Esophagus mucosa (tissue), 1 donor: ENCODE measurements around the gene SMARCC1. TPM values are rescaled to one million over a fixed set of nuclear protein-coding genes. Genes with fewer than 3 reads are reported as not detected.

Experiments
- ATAC-seq: fragments of 200-7000 bp; cut with Tn5 transposase; one replicate; pipeline ENCODE4 v1.9.1; 2020
- total RNA-seq: library from RNA; stranded (reverse); gene quantifications from one replicate; pipeline ENCODE4 v1.2.4, GENCODE V29; 2023
- donor health status: DM: yes; HTN: yes; CAD: no.

SMARCC1 gene
- total RNA-seq, 1 donor from 2014 or later: 51.2 TPM

DNA sequence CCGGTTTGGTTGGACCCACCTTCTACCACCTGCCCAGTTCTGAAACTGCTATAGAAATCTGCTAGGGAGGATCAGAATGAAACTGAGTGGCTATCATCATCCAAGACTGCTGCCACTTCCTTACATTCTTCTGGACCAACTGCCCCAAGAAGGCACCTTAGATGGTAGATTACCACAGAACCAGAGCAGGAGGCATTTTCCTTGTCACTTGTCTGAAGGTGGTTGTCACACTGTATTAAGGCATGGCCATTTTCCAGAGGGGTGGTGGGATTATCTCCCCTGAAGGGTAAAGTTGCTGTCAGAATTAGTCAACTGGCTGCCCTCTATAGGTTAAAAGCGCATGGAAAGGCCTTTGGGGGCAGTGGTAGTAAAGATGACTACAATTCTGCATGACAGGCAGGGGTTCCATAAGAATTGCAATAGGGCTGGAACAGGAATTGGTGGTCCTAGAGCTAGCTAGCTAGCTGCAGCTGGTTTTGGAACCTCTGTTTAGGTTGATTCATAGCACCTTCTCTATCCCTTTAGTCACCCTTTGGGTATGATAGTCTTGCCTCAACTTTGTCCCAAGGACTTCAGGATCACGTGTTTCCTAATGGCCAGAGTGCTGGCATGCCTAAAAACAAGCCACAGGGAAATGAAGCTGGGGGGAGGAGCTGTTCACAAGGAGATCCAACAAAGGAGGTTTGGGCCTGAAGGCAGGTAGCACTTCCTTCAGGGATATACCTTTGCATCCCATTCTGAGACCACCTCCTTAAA lies 198.2 kb downstream of the SMARCC1 start:
- no peak for ATAC-seq

DNA sequence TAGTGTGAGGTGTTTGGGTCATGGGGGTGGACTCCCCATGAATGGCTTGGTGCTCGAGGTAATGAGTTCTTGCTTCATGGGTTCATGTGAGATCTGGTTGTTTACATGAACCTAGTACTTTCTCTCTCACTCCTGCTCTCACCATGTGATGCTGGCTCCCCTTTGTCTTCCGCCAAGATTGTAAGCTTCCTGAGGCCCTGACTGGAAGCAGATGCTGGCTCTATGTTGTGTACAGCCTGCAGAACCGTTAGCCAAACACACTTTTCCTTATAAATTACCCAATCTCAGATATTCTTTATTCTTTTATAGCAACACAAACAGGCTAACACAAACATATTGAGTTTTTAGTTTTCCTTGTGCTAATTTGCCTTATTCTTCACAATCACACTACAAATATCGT lies 199.9 kb downstream of the SMARCC1 start:
- ATAC-seq: no peak

- no peak for ATAC-seq
Observed at GRCh38 chr3:47581422-47581821, 200.3 kb downstream of the SMARCC1 start.

GRCh38 chr3:47580481-47580880 lies 201.2 kb downstream of the SMARCC1 start:
- no peak for ATAC-seq

GRCh38 chr3:47579875-47580274 lies 201.8 kb downstream of the SMARCC1 start:
- no peak for ATAC-seq

DNA sequence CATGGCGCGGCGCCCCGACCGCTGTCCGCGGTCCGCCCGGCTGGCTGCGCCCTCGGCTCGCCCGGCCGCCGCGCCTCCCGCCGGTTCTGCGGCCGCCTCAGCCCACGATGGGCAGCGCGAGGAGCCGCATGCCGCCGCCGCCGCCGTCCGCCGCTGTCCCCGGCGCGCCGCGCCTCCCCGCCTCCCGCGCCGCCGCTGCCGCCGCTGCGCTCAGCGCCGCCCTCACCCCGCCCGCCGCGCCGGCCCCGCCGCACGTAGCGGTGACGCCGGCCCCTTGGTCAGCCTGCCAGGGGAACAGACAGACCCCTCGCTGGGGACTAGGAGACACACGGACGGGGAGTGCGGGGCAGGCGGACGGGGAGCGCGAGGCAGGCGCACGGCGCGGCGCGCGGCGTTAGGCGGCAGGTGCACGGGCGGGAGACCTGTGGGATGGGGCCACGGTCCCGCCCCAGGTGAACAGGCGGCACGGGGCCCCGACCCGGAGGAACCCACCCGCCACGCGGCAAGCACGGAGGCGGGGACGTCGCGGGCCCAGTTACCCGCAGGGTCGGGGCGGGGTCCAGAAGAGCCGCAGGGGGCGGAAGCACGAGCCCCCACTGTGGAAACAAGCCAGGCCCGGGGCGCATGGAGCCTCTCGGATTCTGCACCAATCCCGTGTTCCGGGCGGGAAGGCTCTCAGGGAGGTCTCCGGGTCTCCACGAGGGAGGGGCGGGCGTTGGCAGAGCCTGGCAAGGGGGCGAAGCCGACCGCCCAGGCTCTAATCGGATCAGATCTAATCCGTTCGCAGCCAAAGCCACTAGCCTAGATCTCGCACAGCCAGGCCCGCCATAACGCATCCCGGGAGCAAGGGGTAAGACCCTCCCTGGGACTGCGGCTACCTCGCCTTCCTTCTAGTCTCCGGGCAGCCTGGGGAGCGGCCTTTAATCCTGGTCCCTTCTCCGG lies 202.7 kb downstream of the SMARCC1 start, which contains the start of gene CSPG5:
Gene CSPG5 (minus strand): TSS at position 175 of the 942 bp plus-strand sequence. CDS start 172 bp downstream, at position 3.
- ATAC-seq: peak; percentile 24

GRCh38 chr3:47578119-47578632 lies 203.5 kb downstream of the SMARCC1 start:
- peak; percentile 37 for ATAC-seq

GRCh38 chr3:47577583-47578118 lies 204.0 kb downstream of the SMARCC1 start:
- peak; percentile 38 for ATAC-seq

- ATAC-seq: no peak
Observed at GRCh38 chr3:47573190-47574172, 208.2 kb downstream of the SMARCC1 start.

GRCh38 chr3:47571391-47572175 lies 210.1 kb downstream of the SMARCC1 start:
- ATAC-seq: no peak

- no peak for ATAC-seq
Observed at GRCh38 chr3:47568901-47569300, 212.8 kb downstream of the SMARCC1 start.

DNA sequence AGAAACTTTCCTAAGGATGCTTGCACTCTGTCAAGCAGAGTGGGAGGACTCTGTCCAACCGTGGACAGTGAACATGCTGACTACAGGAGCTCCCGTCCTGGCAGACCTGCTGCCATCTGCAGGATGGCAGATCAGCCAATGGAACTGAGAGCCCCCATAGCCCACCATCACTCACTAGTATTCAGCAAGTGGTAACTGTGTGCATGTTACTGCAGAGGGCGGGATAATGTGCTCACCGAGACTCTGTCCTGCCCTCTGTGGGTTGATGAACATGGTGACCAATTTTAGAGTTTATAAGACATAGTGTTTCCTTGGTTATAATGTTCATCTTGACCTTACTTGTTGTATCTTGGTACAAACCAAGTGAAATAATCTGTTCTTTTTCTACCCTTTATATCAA lies 214.5 kb downstream of the SMARCC1 start:
- no peak for ATAC-seq

DNA sequence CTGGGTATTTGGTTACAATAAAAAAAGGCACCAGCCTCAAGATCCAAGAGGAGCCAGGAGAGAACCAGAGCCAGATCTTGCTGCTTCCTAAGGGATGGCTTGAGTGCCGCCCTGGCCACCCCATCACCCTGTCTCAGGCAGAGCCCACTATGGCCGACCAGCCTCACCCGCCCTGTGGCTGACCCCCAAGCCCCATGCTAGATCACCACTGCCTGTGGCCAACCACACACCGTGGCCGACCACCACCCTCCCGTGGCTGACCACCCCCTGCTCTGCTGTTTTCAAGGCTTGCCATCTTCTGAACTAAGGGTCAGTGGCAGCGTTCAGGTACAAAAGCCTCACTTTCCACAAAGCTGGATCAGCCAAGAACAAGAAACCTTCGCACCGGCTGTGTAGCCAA lies 215.0 kb downstream of the SMARCC1 start:
- no peak for ATAC-seq

DNA sequence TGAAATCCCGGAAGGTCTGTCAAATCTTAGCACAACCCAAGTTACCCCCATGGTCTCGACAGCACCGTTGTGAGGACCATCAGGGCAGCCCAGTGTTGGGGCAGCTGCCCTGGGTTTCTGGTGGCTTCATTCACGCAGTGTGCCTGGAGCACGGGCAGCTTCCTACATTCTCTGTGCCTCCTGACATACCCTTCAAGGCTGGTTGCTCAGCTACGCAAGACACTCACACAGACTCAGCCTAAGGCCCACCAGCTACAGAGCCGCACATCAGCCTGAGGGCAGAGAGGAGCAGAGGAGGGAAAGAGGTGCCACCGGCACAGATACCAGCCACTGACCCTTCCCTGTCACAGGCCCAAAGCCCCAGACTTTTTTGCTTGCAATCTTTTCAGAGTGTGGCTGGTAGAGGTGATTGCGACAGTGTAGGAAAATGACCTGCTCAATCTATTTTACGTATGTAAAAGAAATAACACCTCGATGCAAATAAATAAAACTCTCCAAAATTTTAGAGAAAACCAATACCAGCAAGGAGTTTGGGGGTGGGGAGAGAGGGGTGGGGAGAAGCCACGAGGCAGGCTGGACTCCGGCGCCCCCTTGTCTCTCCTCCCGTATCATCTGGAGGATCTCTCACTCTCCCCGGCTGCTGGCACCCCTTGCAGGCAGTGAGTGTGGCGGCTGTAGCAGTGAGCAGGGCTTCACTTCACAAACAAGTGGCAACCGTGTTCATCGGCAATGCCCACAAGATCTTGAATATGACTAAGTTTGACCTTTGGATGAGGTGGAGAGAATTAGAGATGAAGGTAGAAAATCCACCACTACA lies 215.8 kb downstream of the SMARCC1 start:
- ATAC-seq: no peak

- ATAC-seq: no peak
Observed at GRCh38 chr3:47556351-47556750, 225.3 kb downstream of the SMARCC1 start.

DNA sequence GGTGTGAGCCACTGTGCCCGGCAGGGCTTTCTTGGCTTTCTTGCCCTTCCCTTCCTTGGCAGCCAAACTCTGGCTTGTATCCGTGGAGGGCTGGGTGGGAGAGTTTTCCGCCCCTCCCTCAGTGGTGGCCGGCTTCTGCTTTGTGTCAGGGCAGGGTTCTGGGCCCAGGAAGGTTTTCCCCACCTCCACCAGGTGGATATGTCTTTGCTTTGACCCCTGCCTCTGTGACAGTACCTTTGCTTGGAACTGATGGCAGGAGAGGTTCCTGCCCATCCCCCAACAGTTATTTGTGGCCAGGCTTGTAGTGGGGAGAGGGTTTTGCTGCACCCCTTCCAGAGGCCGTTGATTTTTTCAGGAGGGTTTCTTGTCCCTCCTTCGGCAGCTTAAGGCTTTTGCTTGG lies 227.4 kb downstream of the SMARCC1 start:
- no peak for ATAC-seq

DNA sequence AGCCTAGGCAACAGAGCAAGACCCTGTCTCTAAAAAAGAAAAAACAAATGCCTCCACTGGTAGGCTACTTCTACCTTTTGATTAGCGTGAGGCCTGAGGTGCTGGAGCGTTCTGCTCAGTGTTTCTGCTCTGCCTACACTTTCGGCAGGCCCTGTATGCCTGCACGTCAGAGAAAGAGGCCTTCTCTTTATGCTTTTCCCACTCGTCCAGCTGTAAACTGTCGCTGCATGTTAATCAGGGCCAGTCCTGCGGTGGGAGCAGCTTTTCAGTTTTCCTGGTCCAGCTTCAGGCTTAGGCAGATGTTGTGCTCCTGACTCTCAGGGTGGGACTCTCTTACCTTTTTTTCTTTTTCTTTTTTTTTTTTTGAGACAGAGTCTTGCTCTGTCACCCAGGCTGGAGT lies 228.3 kb downstream of the SMARCC1 start:
- no peak for ATAC-seq

- peak; percentile 49 for ATAC-seq
Observed at GRCh38 chr3:47542471-47543173, 239.1 kb downstream of the SMARCC1 start.

- ATAC-seq: no peak
Observed at GRCh38 chr3:47541583-47542108, 240.0 kb downstream of the SMARCC1 start.
